ENCODE data around the gene SRRT.
A peak's percentile ranks its signal among the peaks of the same experiment; 100 is the strongest.

SRRT gene, protein sequence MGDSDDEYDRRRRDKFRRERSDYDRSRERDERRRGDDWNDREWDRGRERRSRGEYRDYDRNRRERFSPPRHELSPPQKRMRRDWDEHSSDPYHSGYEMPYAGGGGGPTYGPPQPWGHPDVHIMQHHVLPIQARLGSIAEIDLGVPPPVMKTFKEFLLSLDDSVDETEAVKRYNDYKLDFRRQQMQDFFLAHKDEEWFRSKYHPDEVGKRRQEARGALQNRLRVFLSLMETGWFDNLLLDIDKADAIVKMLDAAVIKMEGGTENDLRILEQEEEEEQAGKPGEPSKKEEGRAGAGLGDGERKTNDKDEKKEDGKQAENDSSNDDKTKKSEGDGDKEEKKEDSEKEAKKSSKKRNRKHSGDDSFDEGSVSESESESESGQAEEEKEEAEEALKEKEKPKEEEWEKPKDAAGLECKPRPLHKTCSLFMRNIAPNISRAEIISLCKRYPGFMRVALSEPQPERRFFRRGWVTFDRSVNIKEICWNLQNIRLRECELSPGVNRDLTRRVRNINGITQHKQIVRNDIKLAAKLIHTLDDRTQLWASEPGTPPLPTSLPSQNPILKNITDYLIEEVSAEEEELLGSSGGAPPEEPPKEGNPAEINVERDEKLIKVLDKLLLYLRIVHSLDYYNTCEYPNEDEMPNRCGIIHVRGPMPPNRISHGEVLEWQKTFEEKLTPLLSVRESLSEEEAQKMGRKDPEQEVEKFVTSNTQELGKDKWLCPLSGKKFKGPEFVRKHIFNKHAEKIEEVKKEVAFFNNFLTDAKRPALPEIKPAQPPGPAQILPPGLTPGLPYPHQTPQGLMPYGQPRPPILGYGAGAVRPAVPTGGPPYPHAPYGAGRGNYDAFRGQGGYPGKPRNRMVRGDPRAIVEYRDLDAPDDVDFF

DNA sequence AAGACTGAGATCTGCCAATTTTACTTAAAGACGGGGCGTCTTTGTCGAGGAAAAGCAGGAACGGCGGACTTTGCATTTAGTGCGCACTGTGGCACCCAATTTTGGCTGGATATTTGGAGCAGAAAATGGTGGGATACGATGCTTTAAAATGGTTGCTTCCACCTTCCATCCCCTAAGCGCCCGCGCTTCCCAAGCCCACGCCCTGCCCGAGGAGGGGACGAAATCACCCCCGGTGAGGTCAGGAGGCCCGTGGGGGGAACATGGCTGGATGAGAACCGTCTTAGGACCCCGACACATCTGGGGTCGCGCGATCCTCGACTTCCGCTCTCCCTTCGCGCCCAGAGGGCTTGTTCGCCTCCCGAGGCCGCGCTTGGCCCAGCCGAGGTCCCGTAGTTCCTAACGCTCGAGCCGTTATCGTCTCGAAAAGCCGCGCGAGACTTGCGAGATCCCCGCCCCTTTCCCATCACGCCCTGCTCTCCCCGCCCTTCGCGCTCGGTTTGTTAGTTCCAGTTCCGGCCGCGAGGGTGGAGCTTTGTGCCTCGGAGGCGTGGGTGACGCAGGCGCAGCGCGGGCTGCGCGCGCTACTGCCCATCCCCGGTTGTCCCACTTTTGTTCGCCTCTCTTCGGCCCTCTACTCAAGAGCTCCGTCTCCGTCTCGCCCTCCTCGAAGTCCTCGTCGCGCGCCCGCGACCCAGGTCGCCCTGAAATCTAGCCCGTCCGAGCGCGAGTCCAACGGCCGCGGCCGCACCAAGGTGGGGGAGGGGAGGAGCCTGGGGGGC, at the start of gene SRRT:
Gene SRRT (plus strand): TSS at position 527 of the 779 bp plus-strand sequence. CDS start 488 bp downstream, outside the sequence.
- peak; percentile 97 for DNase-seq (ENCODE audit: low read depth)
- TF ChIP-seq, protein P1, sequence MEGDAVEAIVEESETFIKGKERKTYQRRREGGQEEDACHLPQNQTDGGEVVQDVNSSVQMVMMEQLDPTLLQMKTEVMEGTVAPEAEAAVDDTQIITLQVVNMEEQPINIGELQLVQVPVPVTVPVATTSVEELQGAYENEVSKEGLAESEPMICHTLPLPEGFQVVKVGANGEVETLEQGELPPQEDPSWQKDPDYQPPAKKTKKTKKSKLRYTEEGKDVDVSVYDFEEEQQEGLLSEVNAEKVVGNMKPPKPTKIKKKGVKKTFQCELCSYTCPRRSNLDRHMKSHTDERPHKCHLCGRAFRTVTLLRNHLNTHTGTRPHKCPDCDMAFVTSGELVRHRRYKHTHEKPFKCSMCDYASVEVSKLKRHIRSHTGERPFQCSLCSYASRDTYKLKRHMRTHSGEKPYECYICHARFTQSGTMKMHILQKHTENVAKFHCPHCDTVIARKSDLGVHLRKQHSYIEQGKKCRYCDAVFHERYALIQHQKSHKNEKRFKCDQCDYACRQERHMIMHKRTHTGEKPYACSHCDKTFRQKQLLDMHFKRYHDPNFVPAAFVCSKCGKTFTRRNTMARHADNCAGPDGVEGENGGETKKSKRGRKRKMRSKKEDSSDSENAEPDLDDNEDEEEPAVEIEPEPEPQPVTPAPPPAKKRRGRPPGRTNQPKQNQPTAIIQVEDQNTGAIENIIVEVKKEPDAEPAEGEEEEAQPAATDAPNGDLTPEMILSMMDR (conservative IDR thresholded peaks at IDR 0.05; ENCODE audit: control insufficient read depth, insufficient read depth, low read depth, low read length) = peak; percentile 10

DNA sequence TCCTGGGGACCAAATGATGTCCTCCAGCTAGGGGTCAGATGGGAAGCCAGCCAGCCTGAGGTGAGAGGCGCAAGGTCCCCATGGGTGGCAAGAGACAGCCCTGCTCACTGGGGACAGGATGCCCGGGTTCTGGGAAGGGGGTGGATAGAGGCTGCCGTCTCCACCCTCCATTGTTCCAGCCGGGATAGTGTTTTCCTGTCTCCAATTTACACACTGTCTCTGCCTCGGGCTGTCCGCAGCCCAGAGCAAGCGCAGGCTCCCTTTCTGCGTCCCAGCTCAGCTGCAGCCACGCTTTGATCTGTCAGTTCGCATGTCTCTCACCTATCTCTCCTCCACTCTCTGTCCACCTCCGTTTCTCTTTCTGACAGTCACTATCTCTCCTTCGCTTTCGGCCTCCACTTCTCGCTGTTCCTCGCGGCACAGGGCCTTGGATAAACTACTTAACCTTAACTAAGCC, 49.7 kb upstream of the SRRT start:
- TF ChIP-seq, protein P1 (conservative IDR thresholded peaks at IDR 0.05; ENCODE audit: control insufficient read depth, insufficient read depth, low read depth, low read length) = no peak
- no peak for DNase-seq (ENCODE audit: low read depth)
- H3K4me3 ChIP-seq (ENCODE audit: control insufficient read depth, low read depth, low read length) = peak overlapping the region; percentile 64

More for the DNA sequence above, at the start of gene SRRT:
- H3K4me3 ChIP-seq (ENCODE audit: control insufficient read depth, low read depth, low read length) = peak within 1 kb of the TSS; percentile 90

DNA sequence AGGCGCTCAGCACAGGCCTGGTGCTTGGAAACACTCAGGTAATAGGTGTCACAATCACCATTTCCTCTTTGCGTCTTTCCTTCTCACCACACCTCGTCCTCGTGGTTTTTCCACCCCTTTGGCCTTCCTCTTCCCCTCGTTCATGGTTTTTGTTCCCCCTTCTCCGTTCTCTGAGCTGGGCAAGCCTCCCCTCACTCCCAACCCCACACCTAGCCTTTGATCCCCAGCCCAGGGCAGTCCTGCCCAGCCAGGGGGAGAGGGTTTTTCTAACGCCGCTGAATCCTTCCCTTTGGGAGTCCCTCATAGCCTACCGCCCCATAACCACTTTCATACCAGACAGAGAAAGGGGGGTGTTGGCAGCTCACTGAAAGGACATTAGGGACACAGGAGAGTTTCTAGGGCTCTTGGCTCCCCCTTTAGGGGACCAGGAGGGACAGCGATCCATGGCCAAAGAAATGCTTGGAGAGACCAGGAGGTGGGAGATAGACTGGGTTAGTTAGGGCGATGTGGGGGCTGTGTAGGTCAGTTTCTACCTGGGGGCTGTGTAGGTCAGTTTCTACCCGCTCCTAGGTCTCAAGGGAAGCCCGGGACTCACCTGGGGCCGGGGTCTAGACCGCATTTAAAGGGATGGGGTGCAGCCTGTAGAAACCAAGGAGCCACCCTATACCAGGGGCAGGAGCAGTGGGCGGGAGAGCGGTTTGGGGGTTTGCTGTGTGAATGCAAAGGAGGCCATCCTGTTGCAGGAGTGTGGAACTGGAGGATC, 49.0 kb upstream of the SRRT start:
- TF ChIP-seq, protein P1 (conservative IDR thresholded peaks at IDR 0.05; ENCODE audit: control insufficient read depth, insufficient read depth, low read depth, low read length) = peak; percentile 29
- peak overlapping the region; percentile 64 for H3K4me3 ChIP-seq (ENCODE audit: control insufficient read depth, low read depth, low read length)
- DNase-seq (ENCODE audit: low read depth) = peak; percentile 57

DNA sequence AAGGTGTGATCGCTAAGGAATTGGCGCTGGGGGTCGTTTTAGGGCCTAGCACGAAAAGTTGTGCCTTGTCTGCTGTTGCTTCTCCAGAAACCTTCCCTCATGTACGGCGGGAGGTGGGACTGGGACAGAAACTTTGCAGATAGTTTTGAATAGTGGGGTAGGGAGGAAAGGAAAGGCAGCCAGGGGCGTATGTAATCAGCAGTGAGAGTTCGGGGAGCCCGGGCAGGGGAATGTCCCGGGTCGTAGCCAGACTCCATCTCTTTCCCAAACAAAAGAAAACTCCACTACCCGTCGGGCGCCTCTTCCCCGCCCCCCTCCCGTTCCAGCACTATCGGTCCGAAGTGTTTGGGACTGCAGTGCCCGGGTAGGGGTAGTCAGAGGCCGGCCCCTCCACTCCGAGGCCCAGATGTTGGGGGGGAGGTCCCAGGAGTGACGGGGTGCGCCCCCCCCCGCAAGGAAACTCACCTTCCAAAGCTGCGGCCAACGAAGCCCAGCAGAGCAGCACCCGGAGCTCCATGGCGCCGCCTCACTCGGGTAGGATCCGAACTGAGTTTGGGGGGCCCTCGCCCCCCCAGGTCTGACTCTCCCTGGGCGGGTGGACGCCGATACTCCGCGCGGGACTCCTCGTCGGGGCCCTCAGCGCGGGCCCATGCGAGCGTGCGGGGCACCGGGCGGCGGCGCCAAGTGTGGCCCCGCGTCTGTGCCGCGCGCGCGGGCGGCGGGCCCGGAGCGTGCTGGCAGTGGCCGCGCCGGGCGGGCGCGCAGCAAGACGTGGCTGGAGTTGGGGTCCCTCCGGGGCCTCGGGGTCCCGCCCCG, 48.2 kb upstream of the SRRT start:
- TF ChIP-seq, protein P1 (conservative IDR thresholded peaks at IDR 0.05; ENCODE audit: control insufficient read depth, insufficient read depth, low read depth, low read length) = no peak
- peak overlapping the region; percentile 64 for H3K4me3 ChIP-seq (ENCODE audit: control insufficient read depth, low read depth, low read length)
- DNase-seq (ENCODE audit: low read depth) = no peak

DNA sequence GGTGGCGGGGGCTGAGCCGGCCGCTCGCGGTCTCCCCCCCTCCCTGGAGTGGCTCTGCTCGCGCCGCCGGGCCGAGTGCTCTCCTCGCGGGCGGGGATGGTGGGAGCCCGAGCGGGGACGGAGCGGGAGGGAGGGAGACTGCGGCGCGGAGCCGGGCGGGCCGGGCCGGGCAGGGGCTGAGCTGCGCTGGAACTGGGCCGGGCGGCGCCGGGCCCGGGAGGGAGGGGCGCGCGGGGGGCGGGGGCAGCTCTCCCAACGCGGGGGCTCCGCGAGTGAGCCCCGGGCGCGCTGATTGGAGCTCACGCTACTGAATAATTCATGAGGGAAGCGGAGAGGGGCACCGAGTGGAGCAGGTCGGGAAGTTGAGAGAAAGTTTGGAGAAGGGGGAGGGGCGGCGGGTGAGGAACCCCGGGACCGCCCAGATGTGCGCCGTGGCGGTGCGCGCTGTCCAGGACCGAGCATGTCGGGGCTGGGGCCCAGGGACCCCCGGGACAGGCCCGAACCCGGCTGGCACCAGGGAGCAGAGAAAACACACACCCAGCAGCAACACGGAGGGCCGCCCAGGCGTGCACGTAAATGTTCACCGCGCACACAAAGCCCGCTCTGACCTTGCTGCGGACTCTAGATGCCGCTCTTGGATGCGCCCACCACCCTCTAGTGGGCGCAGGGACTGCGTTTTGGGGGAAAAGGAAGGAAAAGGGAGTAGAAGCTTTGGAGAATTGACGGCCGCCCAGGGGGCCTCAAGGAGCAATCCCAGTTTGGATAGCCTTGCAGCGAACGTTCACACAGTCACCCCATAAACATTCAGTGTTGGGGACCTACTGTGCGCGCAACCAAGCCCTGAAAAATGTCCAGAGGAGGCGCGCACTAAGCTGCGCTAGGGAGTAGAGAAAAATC, 47.3 kb upstream of the SRRT start, which contains the start of gene EPHB4:
Gene EPHB4 (minus strand): TSS at position 194 of the 897 bp plus-strand sequence. CDS start 493 bp downstream, outside the sequence.
- TF ChIP-seq, protein P1 (conservative IDR thresholded peaks at IDR 0.05; ENCODE audit: control insufficient read depth, insufficient read depth, low read depth, low read length) = peak; percentile 47
- peak; percentile 74 for DNase-seq (ENCODE audit: low read depth)
- H3K4me3 ChIP-seq (ENCODE audit: control insufficient read depth, low read depth, low read length) = peak within 1 kb of the TSS; percentile 64
